Effector memory CD4-positive, alpha-beta T cell (primary cell): ENCODE results near the gene ZNF277.

ENCODE experiments used
- DNase-seq, 3 donors: peaks; one replicate each; pipeline ENCODE4 v3.0.0-alpha.2; 2020
- H3K27ac ChIP-seq: 2 replicates; pipeline ENCODE4 v1.7.0; 2013; ENCODE audit warnings: mild to moderate bottlenecking, low read length, moderate library complexity; ENCODE audit not compliant: insufficient read depth, poor library complexity, severe bottlenecking
- H3K27me3 ChIP-seq: replicated peaks from 2 replicates; pipeline ENCODE4 v1.7.0; 2013; ENCODE audit warnings: mild to moderate bottlenecking, low read length; ENCODE audit not compliant: insufficient read depth, control insufficient read depth, poor library complexity, severe bottlenecking
- H3K36me3 ChIP-seq: 2 replicates; pipeline ENCODE4 v1.7.0; 2013; ENCODE audit warnings: mild to moderate bottlenecking, low read length, moderate library complexity; ENCODE audit not compliant: control insufficient read depth, insufficient read depth
- H3K4me1 ChIP-seq: 2 replicates; pipeline ENCODE4 v1.7.0; 2013; ENCODE audit warnings: low read length, mild to moderate bottlenecking; ENCODE audit not compliant: control insufficient read depth, insufficient read depth, poor library complexity, severe bottlenecking
- H3K4me3 ChIP-seq: 2 replicates; pipeline ENCODE4 v1.7.0; 2013; ENCODE audit warnings: low read length, low read depth, mild to moderate bottlenecking; ENCODE audit not compliant: insufficient read depth, poor library complexity, severe bottlenecking
- H3K9me3 ChIP-seq: 2 replicates; pipeline ENCODE4 v1.7.0; 2013; ENCODE audit warnings: mild to moderate bottlenecking, low read length, moderate library complexity; ENCODE audit not compliant: control insufficient read depth

The ZNF277 gene

GRCh38 chr7:112167147-112167546, 39.3 kb upstream of the ZNF277 start:
- H3K4me1 ChIP-seq = no peaks in the 10 kb centered on the region
- no peaks in the 10 kb centered on the region for H3K27me3 ChIP-seq

GRCh38 chr7:112168915-112169314, 37.6 kb upstream of the ZNF277 start:
- DNase-seq = no peak
- H3K4me3 ChIP-seq = no peak overlapping the region
- H3K27ac ChIP-seq = no peak overlapping the region
- H3K27me3 ChIP-seq = no peaks in the 10 kb centered on the region
- H3K36me3 ChIP-seq = no peaks in the 10 kb centered on the region
- no peaks in the 10 kb centered on the region for H3K4me1 ChIP-seq
- no peaks in the 10 kb centered on the region for H3K9me3 ChIP-seq

More at GRCh38 chr7:112167147-112167546, 39.3 kb upstream of the ZNF277 start:
- Histone ChIP-seq H3K36me3 (no peaks in the 10 kb centered on the region), H3K27ac (no peak overlapping the region), H3K4me3 (no peak overlapping the region), H3K9me3 (no peaks in the 10 kb centered on the region)
- DNase-seq = no peak

GRCh38 chr7:112171673-112172072, 34.8 kb upstream of the ZNF277 start:
- no peak for DNase-seq
- H3K4me3 ChIP-seq = no peak overlapping the region
- no peak overlapping the region for H3K27ac ChIP-seq
- H3K9me3 ChIP-seq = no peaks in the 10 kb centered on the region
- no peaks in the 10 kb centered on the region for H3K4me1 ChIP-seq
- no peaks in the 10 kb centered on the region for H3K36me3 ChIP-seq
- no peaks in the 10 kb centered on the region for H3K27me3 ChIP-seq

- no peaks in the 10 kb centered on the region for H3K9me3 ChIP-seq
- no peak overlapping the region for H3K27ac ChIP-seq
- H3K36me3 ChIP-seq = no peaks in the 10 kb centered on the region
- H3K4me1 ChIP-seq = no peaks in the 10 kb centered on the region
- H3K27me3 ChIP-seq = no peaks in the 10 kb centered on the region
- no peak overlapping the region for H3K4me3 ChIP-seq
- DNase-seq = no peak
Observed at GRCh38 chr7:112172870-112173567, 33.5 kb upstream of the ZNF277 start.

- Histone ChIP-seq H3K9me3 (no peaks in the 10 kb centered on the region), H3K36me3 (no peaks in the 10 kb centered on the region), H3K27ac (no peak overlapping the region), H3K4me1 (no peaks in the 10 kb centered on the region), H3K27me3 (no peaks in the 10 kb centered on the region), H3K4me3 (no peak overlapping the region)
- no peak for DNase-seq
Observed at GRCh38 chr7:112173568-112173905, 33.0 kb upstream of the ZNF277 start.

GRCh38 chr7:112174192-112174591, 32.3 kb upstream of the ZNF277 start:
- DNase-seq = no peak
- Histone ChIP-seq H3K27me3 (no peaks in the 10 kb centered on the region), H3K4me1 (no peaks in the 10 kb centered on the region), H3K36me3 (no peaks in the 10 kb centered on the region), H3K27ac (no peak overlapping the region), H3K9me3 (no peaks in the 10 kb centered on the region), H3K4me3 (no peak overlapping the region)

GRCh38 chr7:112176241-112176640, 30.3 kb upstream of the ZNF277 start:
- Histone ChIP-seq H3K27ac (no peak overlapping the region), H3K27me3 (no peaks in the 10 kb centered on the region), H3K9me3 (no peaks in the 10 kb centered on the region), H3K4me1 (no peaks in the 10 kb centered on the region), H3K36me3 (no peaks in the 10 kb centered on the region), H3K4me3 (no peak overlapping the region)
- DNase-seq = no peak

GRCh38 chr7:112176693-112177415, 29.6 kb upstream of the ZNF277 start:
- no peak overlapping the region for H3K4me3 ChIP-seq
- no peaks in the 10 kb centered on the region for H3K4me1 ChIP-seq
- no peaks in the 10 kb centered on the region for H3K27me3 ChIP-seq
- H3K36me3 ChIP-seq = no peaks in the 10 kb centered on the region
- DNase-seq = no peak
- no peak overlapping the region for H3K27ac ChIP-seq
- no peaks in the 10 kb centered on the region for H3K9me3 ChIP-seq

GRCh38 chr7:112180223-112180622, 26.3 kb upstream of the ZNF277 start:
- H3K36me3 ChIP-seq = no peaks in the 10 kb centered on the region
- no peaks in the 10 kb centered on the region for H3K4me1 ChIP-seq
- H3K27ac ChIP-seq = no peak overlapping the region
- no peaks in the 10 kb centered on the region for H3K9me3 ChIP-seq
- DNase-seq = no peak
- H3K4me3 ChIP-seq = no peak overlapping the region
- H3K27me3 ChIP-seq = no peaks in the 10 kb centered on the region

GRCh38 chr7:112182749-112183148, 23.7 kb upstream of the ZNF277 start:
- no peaks in the 10 kb centered on the region for H3K4me1 ChIP-seq
- H3K36me3 ChIP-seq = no peaks in the 10 kb centered on the region
- no peaks in the 10 kb centered on the region for H3K27me3 ChIP-seq
- no peaks in the 10 kb centered on the region for H3K9me3 ChIP-seq
- H3K4me3 ChIP-seq = no peak overlapping the region
- no peak overlapping the region for H3K27ac ChIP-seq
- DNase-seq = no peak
